Adrenal gland (tissue), 12 donors: ENCODE data around the gene APOBEC2. TPM values are rescaled to one million over a fixed set of nuclear protein-coding genes. Genes with fewer than 3 reads are reported as not detected.
A peak's percentile ranks its signal among the peaks of the same experiment; 100 is the strongest.

Experiments
- DNase-seq, 7 donors: peaks; one replicate each; pipeline ENCODE4 v3.0.0-alpha.2; 2019 to 2020
- H3K27ac ChIP-seq, 5 donors: fragments of 200-600 bp; sonication (generic) in 4 of 5; 1 replicate in 3 of 5; 2 replicates in 2 of 5; pipeline versions ENCODE4 v1.5.1 to v1.8.0; 2016 to 2020; ENCODE audit warnings: mild to moderate bottlenecking in 1 of 5
- H3K27me3 ChIP-seq: fragments of 200-600 bp; 2 replicates; pipeline ENCODE4 v1.8.0; 2021
- H3K36me3 ChIP-seq, 2 donors: fragments of 200-600 bp; replicated peaks in 1 of 2; 1 replicate in 1 of 2; 2 replicates in 1 of 2; pipeline versions ENCODE4 v1.5.1 to v1.8.0; 2018 to 2022
- H3K4me1 ChIP-seq, 2 donors: fragments of 200-600 bp; replicated peaks in 1 of 2; 1 replicate in 1 of 2; 2 replicates in 1 of 2; pipeline versions ENCODE4 v1.5.1 to v1.8.0; 2018 to 2021
- H3K4me3 ChIP-seq, 4 donors: fragments of 200-600 bp; sonication (generic) in 3 of 4; one replicate each; pipeline ENCODE4 v1.5.1; 2016 to 2018
- H3K9me3 ChIP-seq, 3 donors: fragments of 200-600 bp; sonication (generic) in 1 of 3; replicated peaks in 1 of 3; 1 replicate in 2 of 3; 2 replicates in 1 of 3; pipeline versions ENCODE4 v1.5.1 to v1.8.0; 2016 to 2021
- CTCF ChIP-seq, 6 experiments: fragments of 450-650 bp in 4 of 6; fragments of 200-600 bp in 2 of 6; sonication (generic) in 1 of 6; IDR thresholded peaks; 1 replicate in 5 of 6; 2 replicates in 1 of 6; pipeline versions ENCODE4 v1.5.1 to v1.8.0; 2016 to 2021; ENCODE audit warnings: antibody characterized with exemption in 6 of 6, mild to moderate bottlenecking in 2 of 6, moderate library complexity in 1 of 6
- POLR2A ChIP-seq, 2 donors: fragments of 450-650 bp; IDR thresholded peaks; one replicate each; pipeline ENCODE4 v1.6.1; 2017; ENCODE audit warnings: antibody characterized with exemption in 2 of 2, mild to moderate bottlenecking in 2 of 2, moderate library complexity in 1 of 2
- WGBS, 4 donors: extraction: QIAGEN DNeasy Blood & Tissue Kit in 2 of 4; methylation state at CpG; one replicate each; pipeline versions ENCODE4 v1.1.5 to v1.1.7; 2013 to 2017; 5-methylcytosine and 5-hydroxymethylcytosine counted together
- intact Hi-C, 2 donors: fragments of 100-400 bp; cut with DNase I; formaldehyde crosslinking; loops; one replicate each; pipeline versions ENCODE4 v1.14.1 to v1.15.0; 2022 to 2023
- polyA plus RNA-seq, 3 donors: library from polyadenylated mRNA; stranded (reverse); fragments of 200-250 nt in 2 of 3; fragments of 350-450 nt in 1 of 3; fragmentation: Illumina TruSeq in 1 of 3; extraction: RNeasy Lipid Tissue Mini Kit (QIAGEN cat#74804) in 1 of 3; gene quantifications; one replicate each; pipeline ENCODE4 v1.2.3, GENCODE V29; 2013 to 2014
- total RNA-seq, 9 donors: library from RNA; depleted of rRNA in 4 of 9; stranded (reverse); fragments of >200 nt in 4 of 9; fragments of 120-200 nt in 1 of 9; fragmentation: NEBNext Ultra II Directional in 1 of 9; extraction: Animal tissue kit (Norgen Biotek cat#: 25700) in 1 of 9; gene quantifications; one replicate each; pipeline versions ENCODE4 v1.1.0 to v1.2.4, GENCODE V29; 2013 to 2023
- donor health status: healthy with polysubstance abuse.
- donor health status: Bipolar disorder and iron deficiency.
- donor health status: DM: yes; HTN: yes; CAD: no.
- donor health status: DM: no; HTN: no; CAD: no.
- donor health status: DM: no; HTN: no; CAD: no.
- donor health status: DM: yes; HTN: yes; CAD: no.

APOBEC2 gene
- total and polyA plus RNA-seq, 12 donors, result 0.28 to 3.7 (median 1.0) TPM; not detected in 3

- Histone ChIP-seq H3K9me3 (no peaks in the 10 kb centered on the region), H3K4me3 (no peak overlapping the region), H3K27me3 (no peaks in the 10 kb centered on the region), H3K36me3 (no peaks in the 10 kb centered on the region), H3K4me1 (no peaks in the 10 kb centered on the region), H3K27ac (no peak overlapping the region)
- intact Hi-C loops, result no loop called here
- TF ChIP-seq POLR2A (IDR thresholded peaks at IDR 0.05), result no peak
- TF ChIP-seq CTCF (IDR thresholded peaks at IDR 0.05), result no peak
- peak in 1 of 7 donors; percentile 6 for DNase-seq
- 83 to 100% (median 87%) methylated on average over 1 of the region's 1 CpG for WGBS, 4 donors
Measured at GRCh38 chr6:41049521-41049920, 3.5 kb upstream of the APOBEC2 start.

GRCh38 chr6:41049955-41050354 is 3.0 kb upstream of the APOBEC2 start:
- no peak overlapping the region for H3K4me3 ChIP-seq
- H3K36me3 ChIP-seq, result no peaks in the 10 kb centered on the region
- H3K9me3 ChIP-seq, result no peaks in the 10 kb centered on the region
- WGBS, 4 donors, result 78 to 91% (median 83%) methylated on average over 7 of the region's 7 CpGs
- H3K27me3 ChIP-seq, result no peaks in the 10 kb centered on the region
- TF ChIP-seq POLR2A (IDR thresholded peaks at IDR 0.05), result no peak
- no peak for TF ChIP-seq CTCF (IDR thresholded peaks at IDR 0.05)
- H3K27ac ChIP-seq, result no peak overlapping the region
- DNase-seq, result peak in 1 of 7 donors; percentile 10
- no peaks in the 10 kb centered on the region for H3K4me1 ChIP-seq
- intact Hi-C loops, result no loop called here

- 83 to 88% (median 85%) methylated on average over 3 of the region's 3 CpGs for WGBS, 4 donors
- intact Hi-C loops, result no loop called here
- no peaks in the 10 kb centered on the region for H3K27me3 ChIP-seq
- no peak overlapping the region for H3K4me3 ChIP-seq
- DNase-seq, result no peak
- H3K36me3 ChIP-seq, result no peaks in the 10 kb centered on the region
- H3K4me1 ChIP-seq, result no peaks in the 10 kb centered on the region
- no peak for TF ChIP-seq CTCF (IDR thresholded peaks at IDR 0.05)
- no peaks in the 10 kb centered on the region for H3K9me3 ChIP-seq
- H3K27ac ChIP-seq, result no peak overlapping the region
Measured at GRCh38 chr6:41050536-41050935, 2.5 kb upstream of the APOBEC2 start.

- TF ChIP-seq CTCF (IDR thresholded peaks at IDR 0.05) (no peak), POLR2A (IDR thresholded peaks at IDR 0.05) (no peak)
- H3K4me3 ChIP-seq, result no peak overlapping the region
- no peak overlapping the region for H3K27ac ChIP-seq
- intact Hi-C loops, result no loop called here
- DNase-seq, result peak in 1 of 7 donors; percentile 11
- no peaks in the 10 kb centered on the region for H3K4me1 ChIP-seq
- no peaks in the 10 kb centered on the region for H3K27me3 ChIP-seq
- H3K36me3 ChIP-seq, result no peaks in the 10 kb centered on the region
- no peaks in the 10 kb centered on the region for H3K9me3 ChIP-seq
- WGBS, 4 donors, result 73 to 82% (median 78%) methylated on average over 5 of the region's 5 CpGs
Measured at GRCh38 chr6:41051873-41052272, 1.1 kb upstream of the APOBEC2 start.
